Uterus (tissue), 4 donors: ENCODE measurements around the gene ZNF469. TPM values are rescaled to one million over a fixed set of nuclear protein-coding genes. Genes with fewer than 3 reads are reported as not detected.

ENCODE experiments used
- DNase-seq, 2 donors: peaks; one replicate each; pipeline ENCODE4 v3.0.0-alpha.2; 2019 to 2020
- H3K27ac ChIP-seq, 2 donors: fragments of 200-600 bp; sonication (generic); 1 replicate in 1 of 2; 2 replicates in 1 of 2; pipeline ENCODE4 v1.5.1; 2016 to 2018
- H3K27me3 ChIP-seq, 2 donors: fragments of 200-600 bp; sonication (generic); one replicate each; pipeline ENCODE4 v1.5.1; 2018 to 2019; ENCODE audit warnings: control low read depth in 1 of 2
- H3K36me3 ChIP-seq, 2 donors: fragments of 200-600 bp; sonication (generic); one replicate each; pipeline ENCODE4 v1.5.1; 2019; ENCODE audit warnings: control low read depth in 1 of 2
- H3K4me1 ChIP-seq, 2 donors: fragments of 200-600 bp; sonication (generic); one replicate each; pipeline ENCODE4 v1.5.1; 2018 to 2019; ENCODE audit warnings: control low read depth in 1 of 2
- H3K4me3 ChIP-seq, 2 donors: fragments of 200-600 bp; sonication (generic); 1 replicate in 1 of 2; 2 replicates in 1 of 2; pipeline ENCODE4 v1.5.1; 2018 to 2019; ENCODE audit warnings: mild to moderate bottlenecking in 1 of 2
- H3K9me3 ChIP-seq, 2 donors: fragments of 200-600 bp; sonication (generic); one replicate each; pipeline ENCODE4 v1.5.1; 2019; ENCODE audit warnings: control low read depth in 1 of 2
- POLR2A ChIP-seq, 2 donors: fragments of 450-650 bp; IDR thresholded peaks; one replicate each; pipeline ENCODE4 v1.6.1; 2016; ENCODE audit warnings: antibody characterized with exemption in 2 of 2, mild to moderate bottlenecking in 1 of 2, moderate library complexity in 1 of 2
- intact Hi-C: fragments of 100-400 bp; cut with DNase I; formaldehyde crosslinking; loops from one replicate; pipeline ENCODE4 v1.15.1; 2023; ENCODE audit warnings: low total_unique reads
- total RNA-seq, 4 donors: library from RNA; depleted of rRNA in 3 of 4; stranded (reverse); fragments of >200 nt in 3 of 4; gene quantifications; one replicate each; pipeline versions ENCODE4 v1.1.0 to v1.2.4, GENCODE V29; 2014 to 2023
- TF ChIP-seq, protein P1 (sequence below), 4 experiments: fragments of 200-600 bp in 2 of 4; fragments of 450-650 bp in 2 of 4; sonication (generic) in 2 of 4; IDR thresholded peaks; one replicate each; pipeline ENCODE4 v1.5.1; 2016 to 2019; ENCODE audit warnings: antibody characterized with exemption in 4 of 4, mild to moderate bottlenecking in 2 of 4, moderate library complexity in 1 of 4
- donor health status: DM: yes; HTN: yes; CAD: no.

Gene ZNF469
- total RNA-seq, 4 donors from 2014 or later, result 0.51 to 7.9 (median 2.8) TPM; not detected in 1

DNA sequence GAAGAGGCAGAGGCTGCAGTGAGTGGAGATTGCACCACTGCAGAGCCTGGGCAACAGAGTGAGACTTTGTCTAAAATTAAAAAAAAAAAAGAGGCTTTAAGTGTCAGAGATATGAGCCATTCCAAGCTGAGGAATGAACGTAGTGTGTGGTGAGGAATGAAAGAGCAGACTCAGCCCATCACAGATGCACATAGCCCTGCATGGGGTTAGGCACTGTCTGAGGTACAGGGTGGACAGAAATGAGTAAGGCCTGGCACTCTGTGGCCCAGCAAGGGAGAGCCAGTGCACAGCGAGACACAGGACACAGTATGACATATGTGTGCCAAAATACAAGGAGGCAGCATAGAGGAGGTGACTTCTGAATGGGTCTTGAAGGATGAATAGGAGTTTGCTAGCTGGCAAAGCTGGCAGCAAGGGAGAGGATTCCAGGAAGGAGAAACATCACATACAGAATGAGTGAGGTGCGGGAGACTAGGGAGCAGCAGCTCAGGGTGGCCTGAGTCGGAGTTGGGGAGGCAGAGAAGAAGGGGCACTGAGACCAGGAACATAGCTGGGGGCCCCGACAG lies 8.7 kb upstream of the ZNF469 start:
- H3K4me3 ChIP-seq, result no peak overlapping the region
- no peaks in the 10 kb centered on the region for H3K36me3 ChIP-seq
- TF ChIP-seq, protein P1, sequence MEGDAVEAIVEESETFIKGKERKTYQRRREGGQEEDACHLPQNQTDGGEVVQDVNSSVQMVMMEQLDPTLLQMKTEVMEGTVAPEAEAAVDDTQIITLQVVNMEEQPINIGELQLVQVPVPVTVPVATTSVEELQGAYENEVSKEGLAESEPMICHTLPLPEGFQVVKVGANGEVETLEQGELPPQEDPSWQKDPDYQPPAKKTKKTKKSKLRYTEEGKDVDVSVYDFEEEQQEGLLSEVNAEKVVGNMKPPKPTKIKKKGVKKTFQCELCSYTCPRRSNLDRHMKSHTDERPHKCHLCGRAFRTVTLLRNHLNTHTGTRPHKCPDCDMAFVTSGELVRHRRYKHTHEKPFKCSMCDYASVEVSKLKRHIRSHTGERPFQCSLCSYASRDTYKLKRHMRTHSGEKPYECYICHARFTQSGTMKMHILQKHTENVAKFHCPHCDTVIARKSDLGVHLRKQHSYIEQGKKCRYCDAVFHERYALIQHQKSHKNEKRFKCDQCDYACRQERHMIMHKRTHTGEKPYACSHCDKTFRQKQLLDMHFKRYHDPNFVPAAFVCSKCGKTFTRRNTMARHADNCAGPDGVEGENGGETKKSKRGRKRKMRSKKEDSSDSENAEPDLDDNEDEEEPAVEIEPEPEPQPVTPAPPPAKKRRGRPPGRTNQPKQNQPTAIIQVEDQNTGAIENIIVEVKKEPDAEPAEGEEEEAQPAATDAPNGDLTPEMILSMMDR (IDR thresholded peaks at IDR 0.05), result no peak
- TF ChIP-seq POLR2A (IDR thresholded peaks at IDR 0.05), result no peak
- no peak overlapping the region for H3K27ac ChIP-seq
- H3K27me3 ChIP-seq, result no peaks in the 10 kb centered on the region
- no peak for DNase-seq
- intact Hi-C loops, result no loop called here
- no peaks in the 10 kb centered on the region for H3K9me3 ChIP-seq
- H3K4me1 ChIP-seq, result no peaks in the 10 kb centered on the region

DNA sequence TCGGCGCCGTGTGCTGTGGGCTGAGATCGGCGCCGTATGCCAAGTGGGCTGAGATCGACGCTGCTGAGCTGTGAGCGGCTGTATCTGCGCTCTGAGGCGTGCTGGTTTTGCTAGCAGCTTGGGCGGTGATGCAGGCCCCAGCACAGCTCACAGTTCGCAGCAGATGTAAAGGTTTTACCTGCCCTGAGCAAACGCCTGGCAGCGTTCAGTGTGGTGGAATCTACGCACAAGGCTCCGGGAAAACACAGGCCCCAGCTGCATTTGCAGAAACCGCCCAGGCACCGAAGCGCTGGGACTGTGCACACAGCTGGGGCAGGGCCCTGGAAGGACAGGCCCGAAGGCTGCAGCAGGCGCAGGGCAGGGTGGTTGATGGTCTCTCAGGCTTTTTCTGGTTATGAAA lies 8.0 kb upstream of the ZNF469 start:
- Histone ChIP-seq H3K4me1 (no peaks in the 10 kb centered on the region), H3K4me3 (no peak overlapping the region), H3K27me3 (no peaks in the 10 kb centered on the region), H3K9me3 (no peaks in the 10 kb centered on the region), H3K27ac (no peak overlapping the region), H3K36me3 (no peaks in the 10 kb centered on the region)
- DNase-seq, result no peak
- TF ChIP-seq, protein P1 (IDR thresholded peaks at IDR 0.05), result no peak
- no peak for TF ChIP-seq POLR2A (IDR thresholded peaks at IDR 0.05)
- intact Hi-C loops, result no loop called here

DNA sequence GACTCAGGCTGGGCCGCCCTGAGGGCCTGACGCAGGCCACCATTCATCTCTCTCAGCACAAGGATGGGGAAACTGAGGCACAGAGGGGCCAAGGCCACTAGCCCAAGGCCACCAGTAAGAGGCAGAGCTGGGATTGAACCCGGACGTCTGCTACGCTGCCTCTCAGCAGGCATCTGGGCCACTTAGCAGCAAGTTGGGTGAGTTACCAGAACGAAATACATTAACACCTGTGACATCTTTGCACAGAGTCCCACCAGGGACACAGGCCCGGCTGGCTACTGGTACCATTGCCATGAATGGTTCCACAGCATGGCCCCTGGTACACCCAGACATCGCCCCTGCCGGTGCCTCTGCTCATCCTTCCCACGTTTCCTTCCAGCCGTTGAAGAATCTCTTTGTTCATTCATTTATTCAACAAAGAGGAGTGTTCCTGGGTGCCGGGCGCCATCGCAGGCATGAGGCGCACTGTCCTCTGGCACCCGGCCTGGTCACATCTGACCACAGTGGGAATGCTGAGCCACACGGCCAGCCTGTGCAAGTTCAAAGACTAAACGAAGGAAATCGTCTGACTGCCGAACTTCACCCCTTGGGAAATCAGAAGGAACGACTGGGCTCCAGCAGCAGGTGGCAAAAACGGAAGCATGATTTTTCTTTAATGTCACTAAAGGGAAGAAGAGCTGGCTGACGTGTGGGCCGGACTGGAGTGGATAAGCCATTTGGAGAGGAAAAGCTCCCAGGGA lies 7.4 kb upstream of the ZNF469 start:
- DNase-seq, result no peak
- TF ChIP-seq, protein P1 (IDR thresholded peaks at IDR 0.05), result no peak
- TF ChIP-seq POLR2A (IDR thresholded peaks at IDR 0.05), result no peak

DNA sequence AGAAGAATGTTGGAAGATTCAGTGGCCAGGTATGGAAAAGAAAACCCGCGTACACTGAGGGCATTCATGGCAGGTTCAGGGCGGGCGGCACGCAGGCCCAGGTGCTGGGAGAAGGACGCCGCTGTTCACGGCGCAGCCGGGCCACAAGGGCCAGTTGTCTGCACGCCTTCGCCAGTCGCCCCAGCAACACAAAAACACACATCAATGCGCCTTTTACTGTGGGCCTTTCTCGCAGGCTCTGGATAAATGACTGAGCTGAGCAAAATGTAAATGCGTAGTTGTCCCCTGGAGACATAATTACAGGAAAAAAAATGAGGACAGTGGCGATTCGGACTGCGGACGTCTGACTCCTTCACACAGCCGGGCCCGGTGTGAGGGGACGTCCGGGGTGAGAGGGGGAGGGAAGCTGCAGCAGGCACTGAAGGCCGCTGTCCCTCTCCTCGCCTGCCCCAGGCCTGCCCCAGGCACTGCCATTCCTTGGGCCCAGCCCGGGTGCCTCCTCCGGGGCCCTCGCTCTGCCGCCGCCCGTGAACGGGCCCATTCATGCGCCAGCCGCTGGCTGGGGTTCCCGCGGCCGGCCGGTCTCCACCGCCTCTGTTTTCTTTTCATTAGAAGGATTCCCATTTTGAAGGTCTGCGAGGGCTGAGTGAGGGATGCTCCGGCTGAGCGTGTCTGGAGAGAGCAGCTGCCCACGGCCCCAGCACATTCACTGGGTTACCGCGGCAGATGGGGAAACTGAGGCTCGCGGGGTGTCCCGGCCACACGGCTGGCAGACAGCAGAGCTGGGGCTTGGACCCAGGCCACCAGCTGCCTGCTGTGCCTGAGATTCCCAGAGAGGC lies 6.5 kb upstream of the ZNF469 start:
- no peaks in the 10 kb centered on the region for H3K9me3 ChIP-seq
- intact Hi-C loops, result no loop called here
- no peak overlapping the region for H3K27ac ChIP-seq
- TF ChIP-seq, protein P1 (IDR thresholded peaks at IDR 0.05), result no peak
- TF ChIP-seq POLR2A (IDR thresholded peaks at IDR 0.05), result no peak
- no peaks in the 10 kb centered on the region for H3K27me3 ChIP-seq
- no peak overlapping the region for H3K4me3 ChIP-seq
- H3K36me3 ChIP-seq, result no peaks in the 10 kb centered on the region
- DNase-seq, result no peak
- no peaks in the 10 kb centered on the region for H3K4me1 ChIP-seq

More for the DNA sequence above, 7.4 kb upstream of the ZNF469 start:
- H3K27ac ChIP-seq, result no peak overlapping the region
- no peaks in the 10 kb centered on the region for H3K4me1 ChIP-seq
- H3K36me3 ChIP-seq, result no peaks in the 10 kb centered on the region
- H3K4me3 ChIP-seq, result no peak overlapping the region
- intact Hi-C loops, result no loop called here
- H3K27me3 ChIP-seq, result no peaks in the 10 kb centered on the region
- H3K9me3 ChIP-seq, result no peaks in the 10 kb centered on the region
